IPS-18c (cell line): Measurements from ENCODE around the gene ABCA3.
"Not testable (repeated sequence)": the region's sequence is repeated elsewhere in the genome, so short reads cannot be mapped to it uniquely, and the experiment has no call there.

Source experiments
- H3K4me3 ChIP-seq: 2 replicates; pipeline ENCODE4 v1.7.0; 2013; ENCODE audit warnings: low read depth, mild to moderate bottlenecking, low read length, moderate library complexity; ENCODE audit not compliant: insufficient read depth
- H3K9me3 ChIP-seq: one replicate; pipeline ENCODE4 v1.6.1; 2013; ENCODE audit warnings: mild to moderate bottlenecking, low read length, moderate library complexity; ENCODE audit not compliant: control insufficient read depth, insufficient read depth

ABCA3 gene

GRCh38 chr16:2251296-2252111 lies 89.0 kb downstream of the ABCA3 start, which contains the start of gene ECI1:
ECI1 (minus strand) TSS chr16:2251587; CDS start chr16:2251566, 21 bp downstream.
- H3K4me3 ChIP-seq = peak within 1 kb of the TSS; percentile 77
- H3K9me3 ChIP-seq = peaks cover 2% of the 10 kb centered on the region

DNA sequence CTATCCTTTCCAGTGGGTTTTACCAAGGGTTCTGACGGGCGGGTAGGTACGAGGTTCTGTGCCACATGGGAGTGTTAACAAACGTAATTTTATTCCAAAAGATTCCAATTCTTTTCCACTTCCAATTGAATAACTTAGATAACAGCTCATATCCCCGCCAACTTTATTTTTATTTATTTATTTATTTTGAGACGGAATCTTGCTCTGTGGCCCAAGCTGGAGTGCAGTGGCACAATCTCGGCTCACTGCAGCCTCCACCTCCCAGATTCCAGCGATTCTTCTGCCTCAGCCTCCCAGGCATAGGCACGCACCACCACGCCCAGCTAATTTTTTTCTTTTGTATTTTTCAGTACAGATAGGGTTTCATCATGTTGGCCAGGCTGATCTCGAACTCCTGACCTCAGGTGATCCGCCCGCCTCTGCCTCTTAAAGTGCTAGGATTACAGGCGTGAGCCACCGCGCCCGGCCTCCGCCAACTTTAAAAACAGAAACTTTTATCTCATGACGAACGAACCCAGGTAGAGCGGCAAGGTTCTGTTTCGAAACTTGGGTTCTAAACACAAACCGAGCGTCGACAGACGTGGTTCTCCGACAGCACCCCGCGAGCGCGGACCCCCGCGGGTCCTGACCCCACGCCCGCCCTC lies 89.8 kb downstream of the ABCA3 start:
- peaks cover 2% of the 10 kb centered on the region for H3K9me3 ChIP-seq
- H3K4me3 ChIP-seq = peak overlapping the region; percentile 77

- no peak overlapping the region for H3K4me3 ChIP-seq
- H3K9me3 ChIP-seq = no peaks in the 10 kb centered on the region
Observed at GRCh38 chr16:2246301-2246885, 94.1 kb downstream of the ABCA3 start.

DNA sequence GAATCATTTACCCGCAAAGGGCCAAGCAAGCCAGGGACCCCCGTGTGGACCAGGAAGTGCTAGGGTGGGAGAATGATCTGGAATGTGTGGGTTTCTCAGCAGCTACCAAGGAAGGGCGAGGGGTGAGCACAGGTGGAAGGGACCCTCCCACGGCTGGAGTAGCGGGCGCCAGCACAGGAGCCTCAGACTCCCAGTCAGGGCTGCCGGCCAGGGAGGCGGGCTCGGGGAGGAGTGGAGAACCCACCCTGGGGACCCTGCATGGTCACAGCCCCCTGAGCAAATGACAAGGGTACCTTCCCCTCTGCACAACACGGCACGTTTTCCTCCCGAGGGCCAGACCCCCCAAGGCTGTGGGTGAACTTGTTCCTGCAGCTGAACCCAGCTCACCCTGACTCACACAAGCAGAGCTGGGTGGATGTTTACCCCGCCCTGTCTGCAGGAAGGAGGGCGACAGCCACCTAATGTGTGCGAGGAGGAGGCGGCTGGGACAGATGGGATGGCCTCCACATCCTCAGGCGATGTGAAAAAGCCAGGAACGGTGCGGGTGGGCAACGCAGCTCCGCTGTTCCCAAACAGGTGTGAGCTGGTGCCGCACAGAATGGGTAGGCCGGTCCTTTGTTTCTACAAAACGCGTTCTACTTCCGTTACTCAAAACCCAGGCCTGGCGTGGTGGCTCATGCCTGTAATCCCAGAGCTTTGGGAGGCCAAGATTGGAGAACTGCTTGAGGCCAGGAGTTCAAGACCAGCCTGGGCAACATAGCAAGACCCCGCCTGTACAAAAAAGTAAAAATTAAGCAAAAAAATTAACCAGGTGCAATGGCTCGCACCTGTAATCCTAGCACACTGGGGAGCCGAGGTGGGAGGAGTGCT lies 95.4 kb downstream of the ABCA3 start:
- Histone ChIP-seq H3K9me3 (no peaks in the 10 kb centered on the region), H3K4me3 (no peak overlapping the region)

DNA sequence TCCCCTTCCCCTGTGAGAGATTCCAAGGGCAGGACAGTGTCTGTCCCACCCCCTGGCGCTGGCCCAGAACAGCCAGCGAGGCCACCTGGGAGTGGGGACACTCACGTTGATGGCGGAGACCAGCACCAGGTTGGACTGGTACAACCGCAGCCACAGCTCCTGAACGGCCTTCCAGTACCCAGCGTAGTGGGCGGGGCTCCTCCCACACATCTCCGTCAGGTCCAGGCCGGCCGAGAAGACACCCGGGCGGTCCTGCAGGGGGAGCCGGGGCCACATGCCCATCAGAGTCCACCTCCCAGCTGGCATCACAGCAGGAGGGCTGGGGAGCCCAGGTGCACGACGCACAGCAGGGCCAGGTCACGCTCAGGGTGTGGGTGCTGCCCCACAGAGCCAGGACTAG lies 96.2 kb downstream of the ABCA3 start:
- no peak overlapping the region for H3K4me3 ChIP-seq

DNA sequence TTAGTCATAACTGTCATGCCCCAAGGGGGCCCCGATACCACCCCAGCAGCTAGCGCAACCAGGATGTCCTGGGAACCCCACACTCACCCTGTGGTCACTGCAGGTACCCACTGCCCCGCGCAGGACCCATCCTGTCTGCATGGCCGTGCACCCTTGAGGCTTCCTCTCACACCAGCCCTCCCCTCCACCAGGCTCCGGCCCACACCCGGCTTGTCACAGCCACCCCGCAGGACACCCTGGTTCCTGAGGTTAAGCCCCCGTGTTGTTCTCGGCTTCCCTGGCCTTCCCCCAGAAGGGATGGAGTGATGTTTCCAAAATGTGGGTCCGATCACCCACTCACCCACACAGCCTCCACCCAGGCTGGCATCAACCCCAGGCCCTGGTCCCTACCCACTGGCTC lies 96.7 kb downstream of the ABCA3 start:
- H3K9me3 ChIP-seq = no peaks in the 10 kb centered on the region
- no peak overlapping the region for H3K4me3 ChIP-seq

More for the DNA sequence above, 96.2 kb downstream of the ABCA3 start:
- H3K9me3 ChIP-seq = no peaks in the 10 kb centered on the region

- no peak overlapping the region for H3K4me3 ChIP-seq
- H3K9me3 ChIP-seq = no peaks in the 10 kb centered on the region
Observed at GRCh38 chr16:2243031-2243528, 97.4 kb downstream of the ABCA3 start.

- Histone ChIP-seq H3K4me3 (no peak overlapping the region), H3K9me3 (no peaks in the 10 kb centered on the region)
Observed at GRCh38 chr16:2242598-2242997, 97.9 kb downstream of the ABCA3 start.

DNA sequence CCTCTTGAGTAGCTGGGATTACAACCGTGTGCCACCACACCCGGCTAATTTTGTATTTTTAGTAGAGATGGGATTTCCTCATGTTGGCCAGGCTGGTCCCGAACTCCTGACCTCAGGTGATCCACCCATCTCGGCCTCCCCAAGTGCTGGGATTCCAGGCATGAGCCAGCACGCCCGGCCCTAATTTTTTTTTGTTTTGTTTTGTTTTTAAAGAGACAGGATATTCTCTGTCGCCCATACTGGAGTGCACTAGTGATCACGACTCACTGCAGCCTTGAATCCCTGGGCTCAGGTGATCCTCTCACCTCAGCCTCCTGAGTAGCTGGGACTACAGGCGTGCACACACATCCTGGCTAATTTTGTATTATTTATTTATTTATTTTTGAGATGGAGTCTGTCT lies 100.2 kb downstream of the ABCA3 start:
- H3K9me3 ChIP-seq, H3K4me3 ChIP-seq: not testable (repeated sequence)

GRCh38 chr16:2238838-2239675 lies 101.5 kb downstream of the ABCA3 start:
- no peak overlapping the region for H3K4me3 ChIP-seq
- no peaks in the 10 kb centered on the region for H3K9me3 ChIP-seq

DNA sequence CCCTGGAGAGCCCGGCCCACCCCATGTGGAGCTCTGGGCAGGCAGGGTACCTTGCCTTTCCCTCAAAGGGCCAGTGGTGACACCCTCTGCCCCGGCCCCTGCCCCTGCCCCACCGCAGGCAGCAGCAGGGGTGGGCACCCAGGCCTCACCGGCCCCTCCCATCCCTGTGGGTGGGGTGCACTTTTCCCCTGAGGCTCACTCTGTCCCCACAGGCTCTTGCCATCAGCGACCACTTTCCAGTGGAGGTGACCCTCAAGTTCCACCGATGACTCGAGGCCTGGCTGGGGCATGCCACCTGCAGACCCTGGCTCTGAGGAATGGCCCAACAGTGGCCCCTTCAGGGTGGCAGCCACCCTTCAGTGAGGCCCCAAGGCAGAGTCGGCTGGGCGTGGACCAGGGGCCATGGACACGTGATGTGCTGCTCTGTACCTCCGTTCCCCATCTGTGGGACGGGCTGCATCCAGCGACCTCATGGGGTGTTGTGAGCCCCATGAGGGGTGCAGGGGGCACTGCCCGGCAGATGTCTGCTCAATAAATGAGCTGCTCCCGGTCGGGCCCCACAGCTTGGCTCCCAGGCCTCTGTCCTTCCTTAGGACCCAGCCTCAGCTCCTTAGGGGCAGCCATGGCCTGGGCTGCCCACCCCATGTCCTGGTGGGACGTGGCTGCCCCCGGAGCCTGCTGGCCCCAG lies 102.2 kb downstream of the ABCA3 start:
- H3K4me3 ChIP-seq = no peak overlapping the region
- H3K9me3 ChIP-seq = no peaks in the 10 kb centered on the region

DNA sequence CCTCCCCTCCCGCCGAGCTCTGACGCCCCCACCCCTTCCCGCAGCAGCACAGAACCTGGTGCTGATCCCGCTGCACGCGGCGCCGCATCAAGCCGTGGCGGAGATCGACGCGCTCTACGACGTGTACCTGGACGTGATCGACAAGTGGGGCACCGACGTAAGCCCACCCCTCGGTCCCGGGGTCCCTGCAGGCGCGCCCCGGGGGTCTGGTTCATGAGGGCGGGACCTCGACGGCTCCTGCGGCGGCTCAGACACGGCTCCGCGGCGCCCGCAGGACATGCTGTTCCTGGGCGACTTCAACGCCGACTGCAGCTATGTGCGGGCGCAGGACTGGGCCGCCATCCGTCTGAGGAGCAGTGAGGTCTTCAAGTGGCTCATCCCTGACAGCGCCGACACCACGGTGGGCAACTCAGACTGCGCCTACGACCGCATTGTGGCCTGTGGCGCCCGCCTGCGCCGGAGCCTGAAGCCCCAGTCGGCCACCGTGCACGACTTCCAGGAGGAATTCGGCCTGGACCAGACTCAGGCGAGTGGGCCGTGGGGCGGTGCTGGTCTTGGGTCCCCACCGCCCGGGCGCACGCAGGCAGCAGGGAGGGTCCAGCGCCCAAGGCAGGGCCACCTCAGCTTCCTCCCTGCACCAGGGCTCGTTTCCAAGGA lies 102.9 kb downstream of the ABCA3 start:
- H3K9me3 ChIP-seq = no peaks in the 10 kb centered on the region
- H3K4me3 ChIP-seq = peak overlapping the region; percentile 51

DNA sequence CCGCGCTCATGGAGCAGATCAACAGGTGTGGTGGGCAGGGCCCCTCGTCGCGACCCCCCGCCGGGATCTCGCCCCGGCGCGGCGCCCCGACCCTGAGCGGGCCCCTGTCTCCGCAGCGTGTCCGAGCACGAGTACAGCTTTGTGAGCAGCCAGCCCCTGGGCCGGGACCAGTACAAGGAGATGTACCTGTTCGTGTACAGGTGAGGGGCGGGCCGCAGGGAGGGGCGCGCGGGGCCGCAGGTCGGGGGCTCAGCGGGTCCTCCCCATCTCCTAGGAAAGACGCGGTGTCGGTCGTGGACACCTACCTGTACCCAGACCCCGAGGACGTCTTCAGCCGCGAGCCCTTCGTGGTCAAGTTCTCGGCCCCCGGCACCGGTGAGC lies 103.4 kb downstream of the ABCA3 start:
- peak overlapping the region; percentile 51 for H3K4me3 ChIP-seq
- H3K9me3 ChIP-seq = no peaks in the 10 kb centered on the region

DNA sequence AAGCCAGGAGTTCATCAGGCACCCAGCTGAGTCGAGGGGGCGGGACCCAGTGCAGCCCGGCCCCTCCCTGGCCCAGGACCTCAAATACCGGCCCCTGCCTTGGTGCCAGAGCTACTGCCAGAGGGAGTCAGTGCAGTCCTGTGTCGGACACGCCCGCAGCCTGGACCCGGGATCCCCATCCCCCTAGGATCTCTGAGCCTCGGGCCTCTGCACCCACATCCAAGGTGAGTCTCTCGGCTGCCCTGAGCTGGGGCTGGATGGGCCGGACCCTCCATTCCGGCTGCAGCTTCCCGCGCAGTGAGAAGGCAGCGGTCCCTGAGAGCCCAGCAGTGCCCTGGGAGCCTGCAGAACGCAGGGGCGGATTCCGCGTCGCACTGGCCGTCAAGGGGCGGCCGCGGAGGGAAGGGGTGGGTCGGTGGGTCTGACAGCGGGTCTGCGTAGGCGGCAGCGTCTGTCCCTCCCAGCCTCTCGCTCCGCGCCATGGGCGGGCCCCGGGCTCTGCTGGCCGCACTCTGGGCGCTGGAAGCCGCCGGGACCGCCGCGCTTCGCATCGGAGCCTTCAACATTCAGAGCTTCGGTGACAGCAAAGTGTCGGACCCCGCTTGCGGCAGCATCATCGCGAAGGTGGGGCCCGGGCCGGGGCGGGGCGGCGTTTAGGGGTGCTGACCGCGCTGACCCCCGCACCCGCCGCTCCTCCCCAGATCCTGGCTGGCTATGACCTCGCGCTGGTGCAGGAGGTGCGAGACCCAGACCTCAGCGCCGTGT lies 104.0 kb downstream of the ABCA3 start, which contains the start of gene DNASE1L2:
TSS of gene DNASE1L2 (plus strand) at position 108 of the 765 bp plus-strand sequence. CDS start at position 481, 373 bp downstream.
- H3K9me3 ChIP-seq = no peaks in the 10 kb centered on the region
- H3K4me3 ChIP-seq = peak within 1 kb of the TSS; percentile 51
